ENCODE results near the gene S100A8.

S100A8 gene

DNA sequence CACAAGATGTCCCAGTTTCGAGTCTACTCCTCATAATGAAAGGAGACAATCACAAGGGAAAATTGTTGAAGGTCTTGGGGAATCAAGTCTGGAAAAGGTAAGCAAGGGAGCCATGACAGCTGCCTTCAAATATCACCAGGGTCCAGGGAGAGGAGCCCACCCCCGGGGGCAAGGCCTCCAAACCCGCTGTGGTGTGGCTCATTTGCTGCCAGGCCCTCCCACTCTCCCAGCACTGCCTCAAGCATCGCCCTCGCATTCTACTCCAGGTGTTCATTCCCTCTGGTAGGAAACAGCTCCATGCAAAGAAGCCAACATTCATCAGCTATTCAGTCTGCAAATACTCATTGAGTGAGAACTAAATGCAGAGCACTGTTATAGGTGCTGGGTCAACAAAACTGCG, 24.6 kb downstream of the S100A8 start:
- no peaks in the 10 kb centered on the region for H3K79me2 ChIP-seq (ENCODE audit: low read length)
- peaks cover 37% of the 10 kb centered on the region for H3K27me3 ChIP-seq (ENCODE audit: low read depth, low read length)
- H3K4me2 ChIP-seq (ENCODE audit: low read length) = no peak overlapping the region
- no peaks in the 10 kb centered on the region for H3K9me3 ChIP-seq (ENCODE audit: insufficient read depth, low read length)
- H3K4me3 ChIP-seq (ENCODE audit: low read length) = no peak overlapping the region
- H3K9ac ChIP-seq (ENCODE audit: low read length) = no peak overlapping the region
- no peaks in the 10 kb centered on the region for H4K20me1 ChIP-seq (ENCODE audit: insufficient read depth, low read length)
- H3K36me3 ChIP-seq (replicated peaks; ENCODE audit: low read depth, low read length) = no peaks in the 10 kb centered on the region
- H2AFZ ChIP-seq (ENCODE audit: low read depth, low read length) = no peak overlapping the region
- peaks cover 8% of the 10 kb centered on the region for H3K4me1 ChIP-seq (ENCODE audit: low read length)
- TF ChIP-seq EZH2phosphoT487 (IDR thresholded peaks at IDR 0.05; ENCODE audit: low read depth) = no peak
- no peak overlapping the region for H3K27ac ChIP-seq (ENCODE audit: low read length)

DNA sequence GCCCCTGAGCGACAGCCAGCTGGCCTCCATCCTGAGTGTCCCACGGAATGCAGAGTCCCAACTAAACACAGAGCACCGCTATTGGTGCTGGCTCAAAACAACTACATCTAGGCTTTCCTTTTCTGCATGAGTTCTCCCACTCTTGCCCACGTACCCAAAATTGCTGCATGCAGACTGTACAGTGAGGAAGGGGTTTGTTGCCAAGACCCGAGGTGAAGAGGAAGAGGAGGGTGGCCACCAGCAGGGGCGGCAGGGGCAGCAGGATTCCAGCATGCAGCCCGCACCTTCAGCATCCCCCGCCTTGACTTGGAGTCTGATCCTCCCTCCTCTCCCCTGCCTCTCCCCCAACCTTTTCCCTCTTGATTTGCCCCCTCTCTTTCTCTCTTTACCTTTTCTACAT, 25.2 kb downstream of the S100A8 start:
- no peak overlapping the region for H3K27ac ChIP-seq (ENCODE audit: low read length)
- peaks cover 8% of the 10 kb centered on the region for H3K4me1 ChIP-seq (ENCODE audit: low read length)
- H3K36me3 ChIP-seq (replicated peaks; ENCODE audit: low read depth, low read length) = no peaks in the 10 kb centered on the region
- no peaks in the 10 kb centered on the region for H3K79me2 ChIP-seq (ENCODE audit: low read length)
- no peak overlapping the region for H3K4me3 ChIP-seq (ENCODE audit: low read length)
- peaks cover 31% of the 10 kb centered on the region for H3K27me3 ChIP-seq (ENCODE audit: low read depth, low read length)
- H4K20me1 ChIP-seq (ENCODE audit: insufficient read depth, low read length) = no peaks in the 10 kb centered on the region
- H3K9ac ChIP-seq (ENCODE audit: low read length) = no peak overlapping the region
- H2AFZ ChIP-seq (ENCODE audit: low read depth, low read length) = no peak overlapping the region
- TF ChIP-seq CTCF (IDR thresholded peaks at IDR 0.05; ENCODE audit: low read depth, low read length) (no peak), EZH2phosphoT487 (IDR thresholded peaks at IDR 0.05; ENCODE audit: low read depth) (no peak)
- H3K9me3 ChIP-seq (ENCODE audit: insufficient read depth, low read length) = no peaks in the 10 kb centered on the region
- no peak overlapping the region for H3K4me2 ChIP-seq (ENCODE audit: low read length)

DNA sequence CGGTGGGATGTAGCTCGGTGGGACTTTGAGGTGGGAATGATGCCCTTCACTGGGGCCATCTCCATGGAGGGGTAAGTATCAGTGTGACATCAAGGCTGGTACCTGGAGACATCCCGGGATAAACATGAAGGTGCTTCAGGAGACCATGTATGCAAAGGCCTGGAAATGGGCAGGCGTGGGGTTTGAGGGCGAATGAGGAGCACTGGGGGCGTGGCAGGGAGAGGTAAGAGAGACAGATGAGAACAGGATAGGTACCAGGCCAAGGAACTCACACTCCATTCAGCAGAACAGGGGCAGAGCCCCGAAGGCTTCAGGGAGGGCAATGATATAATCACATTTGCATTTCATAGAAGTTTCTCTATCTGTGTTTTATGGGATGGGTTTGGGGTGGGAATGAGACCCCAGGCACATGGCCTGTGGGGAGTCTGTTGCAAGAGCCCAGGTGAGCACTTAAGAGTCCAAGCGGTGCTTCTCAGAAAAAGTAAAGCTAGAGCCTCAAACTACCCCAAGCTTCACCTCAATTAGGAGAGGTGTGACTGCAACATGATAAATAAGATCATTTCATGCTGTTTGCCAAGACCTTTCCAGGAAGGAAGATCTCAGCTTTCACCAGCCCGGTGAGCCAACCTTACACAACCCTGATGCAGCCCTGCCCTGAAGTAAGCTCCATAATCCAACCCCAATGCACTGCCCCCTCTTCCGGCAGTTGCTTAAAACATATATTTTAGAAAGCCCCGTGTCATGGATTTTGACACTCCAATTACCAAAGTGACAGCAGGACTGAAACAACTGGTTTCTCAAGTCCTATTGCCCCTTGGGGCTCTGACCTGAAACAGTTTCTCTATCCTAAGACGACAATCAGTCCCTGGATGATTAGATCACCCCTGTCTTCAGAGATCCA, 25.9 kb downstream of the S100A8 start:
- no peak overlapping the region for H3K4me2 ChIP-seq (ENCODE audit: low read length)
- H3K4me1 ChIP-seq (ENCODE audit: low read length) = peaks cover 11% of the 10 kb centered on the region
- TF ChIP-seq CTCF (IDR thresholded peaks at IDR 0.05; ENCODE audit: low read depth, low read length) = no peak
- TF ChIP-seq EZH2phosphoT487 (IDR thresholded peaks at IDR 0.05; ENCODE audit: low read depth) = no peak
- H4K20me1 ChIP-seq (ENCODE audit: insufficient read depth, low read length) = no peaks in the 10 kb centered on the region
- no peak overlapping the region for H3K27ac ChIP-seq (ENCODE audit: low read length)
- no peaks in the 10 kb centered on the region for H3K36me3 ChIP-seq (replicated peaks; ENCODE audit: low read depth, low read length)
- H3K79me2 ChIP-seq (ENCODE audit: low read length) = no peaks in the 10 kb centered on the region
- no peaks in the 10 kb centered on the region for H3K9me3 ChIP-seq (ENCODE audit: insufficient read depth, low read length)
- H3K9ac ChIP-seq (ENCODE audit: low read length) = no peak overlapping the region
- H2AFZ ChIP-seq (ENCODE audit: low read depth, low read length) = no peak overlapping the region
- H3K4me3 ChIP-seq (ENCODE audit: low read length) = no peak overlapping the region
- peaks cover 26% of the 10 kb centered on the region for H3K27me3 ChIP-seq (ENCODE audit: low read depth, low read length)

- Histone ChIP-seq H2AFZ (ENCODE audit: low read depth, low read length) (no peak overlapping the region), H3K27me3 (ENCODE audit: low read depth, low read length) (peaks cover 17% of the 10 kb centered on the region), H3K4me1 (ENCODE audit: low read length) (peaks cover 16% of the 10 kb centered on the region), H3K9ac (ENCODE audit: low read length) (no peak overlapping the region), H4K20me1 (ENCODE audit: insufficient read depth, low read length) (no peaks in the 10 kb centered on the region), H3K79me2 (ENCODE audit: low read length) (no peaks in the 10 kb centered on the region), H3K4me3 (ENCODE audit: low read length) (no peak overlapping the region), H3K9me3 (ENCODE audit: insufficient read depth, low read length) (no peaks in the 10 kb centered on the region), H3K4me2 (ENCODE audit: low read length) (no peak overlapping the region), H3K36me3 (replicated peaks; ENCODE audit: low read depth, low read length) (no peaks in the 10 kb centered on the region), H3K27ac (ENCODE audit: low read length) (no peak overlapping the region)
- no peak for TF ChIP-seq EZH2phosphoT487 (IDR thresholded peaks at IDR 0.05; ENCODE audit: low read depth)
- TF ChIP-seq CTCF (IDR thresholded peaks at IDR 0.05; ENCODE audit: low read depth, low read length) = no peak
These were observed 26.7 kb downstream of the S100A8 start for GRCh38 chr1:153364156-153364555.

Data from OCI-LY3 (cell line).